NOMO-1 treated with DMSO at 0.1 percent for 48 hours (cell line): ENCODE measurements around the gene ZNF490.
A peak's percentile ranks its signal among the peaks of the same experiment; 100 is the strongest.
"Not testable (repeated sequence)": the region's sequence is repeated elsewhere in the genome, so short reads cannot be mapped to it uniquely, and the experiment has no call there.

Experiments
- DNase-seq: peaks from one replicate; lab custom pipeline; 2025; ENCODE audit not compliant: unreplicated experiment; lab: John Stamatoyannopoulos, UW

Gene ZNF490

GRCh38 chr19:12623361-12624031, 12.9 kb upstream of the ZNF490 start:
- DNase-seq: no peak

- not testable (repeated sequence) for DNase-seq
Measured at GRCh38 chr19:12621253-12622024, 10.8 kb upstream of the ZNF490 start.

- no peak for DNase-seq
Measured at GRCh38 chr19:12617646-12618045, 7.0 kb upstream of the ZNF490 start.

- no peak for DNase-seq
Measured at GRCh38 chr19:12611361-12611699, 717 bp upstream of the ZNF490 start.

GRCh38 chr19:12607631-12608030, 3.0 kb downstream of the ZNF490 start:
- DNase-seq: peak; percentile 33

GRCh38 chr19:12606796-12607195, 3.8 kb downstream of the ZNF490 start:
- no peak for DNase-seq

GRCh38 chr19:12603714-12604113, 6.9 kb downstream of the ZNF490 start:
- DNase-seq: no peak

GRCh38 chr19:12597594-12597993, 13.0 kb downstream of the ZNF490 start:
- DNase-seq: no peak

- no peak for DNase-seq
Measured at GRCh38 chr19:12596927-12597548, 13.6 kb downstream of the ZNF490 start.

GRCh38 chr19:12596485-12596884, 14.1 kb downstream of the ZNF490 start:
- DNase-seq: no peak

GRCh38 chr19:12581100-12581499, 29.5 kb downstream of the ZNF490 start:
- DNase-seq: no peak

GRCh38 chr19:12580180-12580694, 30.4 kb downstream of the ZNF490 start:
- DNase-seq: no peak

GRCh38 chr19:12578641-12579040, 32.0 kb downstream of the ZNF490 start:
- no peak for DNase-seq

GRCh38 chr19:12574036-12574435, 36.6 kb downstream of the ZNF490 start:
- peak; percentile 36 for DNase-seq

- no peak for DNase-seq
Measured at GRCh38 chr19:12567951-12568350, 42.7 kb downstream of the ZNF490 start.

- not testable (repeated sequence) for DNase-seq
Measured at GRCh38 chr19:12566380-12566779, 44.2 kb downstream of the ZNF490 start.

GRCh38 chr19:12564016-12564664, 46.5 kb downstream of the ZNF490 start:
- DNase-seq: peak; percentile 77

- no peak for DNase-seq
Measured at GRCh38 chr19:12555456-12555930, 55.1 kb downstream of the ZNF490 start.

- peak; percentile 100 for DNase-seq
Measured at GRCh38 chr19:12551060-12551832, 59.4 kb downstream of the ZNF490 start, which contains the start of gene ZNF564. Gene ZNF564 (minus strand): TSS chr19:12551482. CDS start chr19:12551332, 150 bp downstream.

- no peak for DNase-seq
Measured at GRCh38 chr19:12546903-12547302, 63.7 kb downstream of the ZNF490 start.
